ENCODE data around the gene RBM26.

RBM26 gene

GRCh38 chr13:79402679-79403078 is 3.4 kb downstream of the RBM26 start:
- ATAC-seq, result no peak
- TF ChIP-seq ZC3H10 (CRISPR knock-in tag; IDR thresholded peaks at IDR 0.05), result no peak

- TF ChIP-seq CREB5 (CRISPR knock-in tag; IDR thresholded peaks at IDR 0.05; ENCODE audit: low read depth) (no peak), ZNF8 (CRISPR knock-in tag; IDR thresholded peaks at IDR 0.05) (no peak)
- no peak for ATAC-seq
Measured at GRCh38 chr13:79402074-79402635, 3.9 kb downstream of the RBM26 start.

- no peak for ATAC-seq
- TF ChIP-seq CSDC2 (CRISPR knock-in tag; IDR thresholded peaks at IDR 0.05), result no peak
- TF ChIP-seq CREB5 (CRISPR knock-in tag; IDR thresholded peaks at IDR 0.05; ENCODE audit: low read depth), result no peak
- no peak for TF ChIP-seq SNAI2 (CRISPR knock-in tag; IDR thresholded peaks at IDR 0.05)
- no peak for TF ChIP-seq OSR1 (CRISPR knock-in tag; IDR thresholded peaks at IDR 0.05)
Measured at GRCh38 chr13:79401259-79402070, 4.6 kb downstream of the RBM26 start.

GRCh38 chr13:79398915-79399314 is 7.1 kb downstream of the RBM26 start:
- TF ChIP-seq CSDC2 (CRISPR knock-in tag; IDR thresholded peaks at IDR 0.05) (no peak), ZFP30 (CRISPR knock-in tag; IDR thresholded peaks at IDR 0.05) (no peak), OSR1 (CRISPR knock-in tag; IDR thresholded peaks at IDR 0.05) (no peak), SNAI2 (CRISPR knock-in tag; IDR thresholded peaks at IDR 0.05) (no peak), ZFP3 (CRISPR knock-in tag; IDR thresholded peaks at IDR 0.05) (no peak), ZNF8 (CRISPR knock-in tag; IDR thresholded peaks at IDR 0.05) (no peak), POU6F1 (CRISPR knock-in tag; IDR thresholded peaks at IDR 0.05; ENCODE audit: borderline replicate concordance, low read depth) (no peak), RARB (CRISPR knock-in tag; IDR thresholded peaks at IDR 0.05) (no peak), ZNF70 (CRISPR knock-in tag; IDR thresholded peaks at IDR 0.05) (no peak)
- ATAC-seq, result no peak

GRCh38 chr13:79398127-79398526 is 7.9 kb downstream of the RBM26 start:
- TF ChIP-seq ZFP30 (CRISPR knock-in tag; IDR thresholded peaks at IDR 0.05) (no peak), PPARA (CRISPR knock-in tag; IDR thresholded peaks at IDR 0.05; ENCODE audit: borderline replicate concordance) (no peak), TSHZ2 (CRISPR knock-in tag; IDR thresholded peaks at IDR 0.05) (no peak), ZNF565 (CRISPR knock-in tag; conservative IDR thresholded peaks at IDR 0.05; ENCODE audit: low read depth) (no peak), CSDC2 (CRISPR knock-in tag; IDR thresholded peaks at IDR 0.05) (no peak), TCF4 (CRISPR knock-in tag; IDR thresholded peaks at IDR 0.05; ENCODE audit: borderline replicate concordance) (no peak), ZNF8 (CRISPR knock-in tag; IDR thresholded peaks at IDR 0.05) (no peak), PATZ1 (CRISPR knock-in tag; IDR thresholded peaks at IDR 0.05; ENCODE audit: borderline replicate concordance) (no peak), TOX (CRISPR knock-in tag; IDR thresholded peaks at IDR 0.05; ENCODE audit: borderline replicate concordance) (no peak), ZNF70 (CRISPR knock-in tag; IDR thresholded peaks at IDR 0.05) (no peak), BACH2 (CRISPR knock-in tag; IDR thresholded peaks at IDR 0.05; ENCODE audit: borderline replicate concordance) (no peak), RARB (CRISPR knock-in tag; IDR thresholded peaks at IDR 0.05) (no peak), GLIS3 (CRISPR knock-in tag; IDR thresholded peaks at IDR 0.05) (no peak), ZC3H10 (CRISPR knock-in tag; IDR thresholded peaks at IDR 0.05) (no peak), SNAI2 (CRISPR knock-in tag; IDR thresholded peaks at IDR 0.05) (no peak), ARNTL (CRISPR knock-in tag; IDR thresholded peaks at IDR 0.05; ENCODE audit: borderline replicate concordance, low read depth) (no peak), POU6F1 (CRISPR knock-in tag; IDR thresholded peaks at IDR 0.05; ENCODE audit: borderline replicate concordance, low read depth) (no peak)
- ATAC-seq, result no peak
